Measurements from ENCODE around the gene PADI1.

- TF ChIP-seq CTCF (IDR thresholded peaks at IDR 0.05 in 4 of 5, conservative IDR thresholded peaks at IDR 0.05 in 1 of 5) (no peak), POLR2A (IDR thresholded peaks at IDR 0.05) (no peak)
Observed at GRCh38 chr1:17200756-17201155, 4.2 kb upstream of the PADI1 start.

Data from gastrocnemius medialis (tissue), 4 donors.